ENCODE measurements around the gene RALGPS1. TPM values are rescaled to one million over a fixed set of nuclear protein-coding genes. Genes with fewer than 3 reads are reported as not detected.

Gene RALGPS1
- total RNA-seq, 2 experiments from 2014 or later: 14.1 to 14.4 TPM

- Histone ChIP-seq H3K4me3 (ENCODE audit: low read depth, low read length, poor library complexity, severe bottlenecking) (peak overlapping the region; percentile 70), H3K4me1 (ENCODE audit: insufficient read depth, low read length, poor library complexity, severe bottlenecking) (peaks cover 11% of the 10 kb centered on the region), H3K9me3 (ENCODE audit: low read length) (no peaks in the 10 kb centered on the region), H3K27ac (ENCODE audit: low read depth, low read length, poor library complexity, severe bottlenecking) (no peak overlapping the region), H4K20me1 (ENCODE audit: insufficient read depth, low read length) (no peaks in the 10 kb centered on the region), H2AFZ (ENCODE audit: low read length) (peak overlapping the region; percentile 93), H3K9me2 (ENCODE audit: insufficient read depth, low read length) (no peaks in the 10 kb centered on the region), H3K4me2 (ENCODE audit: low read length) (peak overlapping the region; percentile 61), H3K36me3 (ENCODE audit: insufficient read depth, low read length) (no peaks in the 10 kb centered on the region), H3K79me2 (ENCODE audit: insufficient read depth, low read depth, low read length) (no peaks in the 10 kb centered on the region)
- intact Hi-C loops (cut with micrococcal nuclease; ENCODE audit: unreplicated experiment): no loop called here
- BruUV-seq (replicated peaks): TSS peak; percentile 79
- no peak for TF ChIP-seq CTCF (conservative IDR thresholded peaks at IDR 0.05; ENCODE audit: low read length)
- no peak for TF ChIP-seq EZH2phosphoT487 (IDR thresholded peaks at IDR 0.05; ENCODE audit: borderline replicate concordance, low read depth, low read length)
- ChIA-PET POLR2A (interaction anchor here (0.6 to 1.7 kb wide), 7 partner anchors 8 to 35 kb away, joined by 3 to 9 read pairs (median 3); no protein-coding TSS in a partner anchor), CTCF (ENCODE audit: unreplicated experiment) (no interaction called here)
- peak; percentile 97 for DNase-seq (ENCODE audit: low spot score)
Observed at GRCh38 chr9:127244609-127245601, 330.3 kb downstream of the RALGPS1 start.

- ChIA-PET CTCF (ENCODE audit: unreplicated experiment) (no interaction called here), POLR2A (interaction anchor here (0.6 to 1.7 kb wide), 4 partner anchors 9 to 34 kb away, joined by 3 to 9 read pairs (median 4); no protein-coding TSS in a partner anchor)
- H3K9me3 ChIP-seq (ENCODE audit: low read length): no peaks in the 10 kb centered on the region
- no TSS peak for BruUV-seq (replicated peaks)
- TF ChIP-seq EZH2phosphoT487 (IDR thresholded peaks at IDR 0.05; ENCODE audit: borderline replicate concordance, low read depth, low read length) (no peak), CTCF (conservative IDR thresholded peaks at IDR 0.05; ENCODE audit: low read length) (no peak)
- H3K36me3 ChIP-seq (ENCODE audit: insufficient read depth, low read length): no peaks in the 10 kb centered on the region
- H2AFZ ChIP-seq (ENCODE audit: low read length): peak overlapping the region; percentile 93; the same call in 1 of the 2 replicates
- peaks cover 11% of the 10 kb centered on the region for H3K4me1 ChIP-seq (ENCODE audit: insufficient read depth, low read length, poor library complexity, severe bottlenecking)
- no peaks in the 10 kb centered on the region for H4K20me1 ChIP-seq (ENCODE audit: insufficient read depth, low read length)
- H3K79me2 ChIP-seq (ENCODE audit: insufficient read depth, low read depth, low read length): no peaks in the 10 kb centered on the region
- no peaks in the 10 kb centered on the region for H3K9me2 ChIP-seq (ENCODE audit: insufficient read depth, low read length)
- H3K4me3 ChIP-seq (ENCODE audit: low read depth, low read length, poor library complexity, severe bottlenecking): peak overlapping the region; percentile 70
- H3K27ac ChIP-seq (ENCODE audit: low read depth, low read length, poor library complexity, severe bottlenecking): no peak overlapping the region
- no peak for DNase-seq (ENCODE audit: low spot score)
- intact Hi-C loops (cut with micrococcal nuclease; ENCODE audit: unreplicated experiment): no loop called here
- H3K4me2 ChIP-seq (ENCODE audit: low read length): peak overlapping the region; percentile 61
Observed at GRCh38 chr9:127245637-127246164, 331.1 kb downstream of the RALGPS1 start.

Measured in OCI-LY7 (cell line).